Keratinocyte (primary cell): ENCODE results near the gene FLYWCH1. TPM values are rescaled to one million over a fixed set of nuclear protein-coding genes. Genes with fewer than 3 reads are reported as not detected.

Experiments
- DNase-seq: peaks from one replicate; pipeline ENCODE4 v3.0.0-alpha.2; 2011; ENCODE audit warnings: low read depth, missing footprints, low spot score
- FAIRE-seq: peaks from 2 replicates; lab custom pipeline; 2011; peaks lifted over from hg19 to GRCh38; lab: Jason Lieb, UNC
- H2AFZ ChIP-seq: 2 replicates; pipeline ENCODE4 v1.6.0; 2012; ENCODE audit warnings: low read length, control low read depth, inconsistent platforms; ENCODE audit not compliant: control insufficient read depth
- H3K27ac ChIP-seq: 2 replicates; pipeline ENCODE4 v1.5.1; 2011; ENCODE audit warnings: low read length; ENCODE audit not compliant: control insufficient read depth, insufficient read depth
- H3K27me3 ChIP-seq: 3 replicates; pipeline ENCODE4 v1.6.0; 2011; ENCODE audit warnings: low read length; ENCODE audit not compliant: control insufficient read depth, insufficient read depth; ENCODE audit errors: extremely low read depth
- H3K36me3 ChIP-seq, 2 experiments: 2 replicates in 1 of 2; 3 replicates in 1 of 2; pipeline ENCODE4 v1.5.1; 2011; ENCODE audit warnings: low read length in 2 of 2, mild to moderate bottlenecking in 1 of 2; ENCODE audit not compliant: control insufficient read depth in 2 of 2, insufficient read depth in 2 of 2; ENCODE audit errors: extremely low read depth in 1 of 2
- H3K4me1 ChIP-seq: 3 replicates; pipeline ENCODE4 v1.5.1; 2011; ENCODE audit warnings: low read length; ENCODE audit not compliant: control insufficient read depth, insufficient read depth; ENCODE audit errors: extremely low read depth
- H3K4me2 ChIP-seq: 3 replicates; pipeline ENCODE4 v1.6.0; 2011; ENCODE audit warnings: low read depth, low read length; ENCODE audit not compliant: control insufficient read depth, insufficient read depth; ENCODE audit errors: extremely low read depth
- H3K4me3 ChIP-seq, 3 experiments: fragments of 200-600 bp in 1 of 3; sonication (generic) in 1 of 3; 2 replicates in 2 of 3; 3 replicates in 1 of 3; pipeline ENCODE4 v1.5.1; 2011 to 2016; ENCODE audit warnings: low read length in 3 of 3, mild to moderate bottlenecking in 3 of 3, control low read depth in 2 of 3, inconsistent platforms in 1 of 3, low read depth in 1 of 3, mixed read lengths in 1 of 3, mixed run types in 1 of 3, moderate library complexity in 1 of 3; ENCODE audit not compliant: control insufficient read depth in 2 of 3, insufficient read depth in 2 of 3; ENCODE audit errors: extremely low read depth in 1 of 3
- H3K79me2 ChIP-seq: 2 replicates; pipeline ENCODE4 v1.6.0; 2012; ENCODE audit warnings: low read length; ENCODE audit not compliant: control insufficient read depth, insufficient read depth
- H3K9ac ChIP-seq: 3 replicates; pipeline ENCODE4 v1.6.0; 2011; ENCODE audit warnings: low read length; ENCODE audit not compliant: control insufficient read depth, insufficient read depth; ENCODE audit errors: extremely low read depth
- H3K9me1 ChIP-seq: 3 replicates; pipeline ENCODE4 v1.6.0; 2011; ENCODE audit warnings: low read length; ENCODE audit not compliant: control insufficient read depth, insufficient read depth; ENCODE audit errors: extremely low read depth
- H3K9me3 ChIP-seq: 2 replicates; pipeline ENCODE4 v1.5.1; 2012; ENCODE audit warnings: low read depth, low read length; ENCODE audit not compliant: control insufficient read depth
- H4K20me1 ChIP-seq: 3 replicates; pipeline ENCODE4 v1.6.0; 2011; ENCODE audit warnings: low read length; ENCODE audit not compliant: control insufficient read depth, insufficient read depth; ENCODE audit errors: extremely low read depth
- EZH2 ChIP-seq: IDR thresholded peaks from one replicate; pipeline ENCODE4 v1.6.1; 2012; ENCODE audit warnings: inconsistent platforms, mild to moderate bottlenecking, low read length, moderate library complexity
- dilution Hi-C: fragments of 300-500 bp; cut with MboI; formaldehyde crosslinking; loops from one replicate; pipeline ENCODE4 v1.7.0; 2020; ENCODE audit warnings: low sequenced_read_pairs; ENCODE audit not compliant: extremely low pct_ligation_motif_present
- polyA plus RNA-seq, 5 experiments: library from polyadenylated mRNA; depleted of rRNA in 3 of 5; stranded (reverse) in 3 of 5; stranded (forward) in 1 of 5; unstranded in 1 of 5; fragments of >200 nt; gene quantifications; 1 replicate in 1 of 5; 2 replicates in 3 of 5; 3 replicates in 1 of 5; pipeline versions ENCODE4 v1.2.1 to v1.2.3, GENCODE V29; 2011 to 2012; ENCODE audit warnings: missing spikeins in 2 of 5, low read depth in 1 of 5, low replicate concordance in 1 of 5
- TF ChIP-seq, protein P1 (sequence below), 3 experiments: IDR thresholded peaks in 1 of 3; conservative IDR thresholded peaks in 1 of 3; optimal IDR thresholded peaks in 1 of 3; 2 replicates in 2 of 3; 3 replicates in 1 of 3; pipeline versions ENCODE3 to v1.5.1; 2011; ENCODE audit warnings: low read length in 3 of 3, mild to moderate bottlenecking in 3 of 3, moderate library complexity in 2 of 3, control low read depth in 1 of 3, inconsistent platforms in 1 of 3; ENCODE audit not compliant: insufficient read depth in 2 of 3; ENCODE audit errors: extremely low read depth in 1 of 3

Gene FLYWCH1
- polyA plus RNA-seq, 1 donor (not counting 4 experiments of a cell fraction or from before 2014, with no cell fraction given), result 16.2 TPM

DNA sequence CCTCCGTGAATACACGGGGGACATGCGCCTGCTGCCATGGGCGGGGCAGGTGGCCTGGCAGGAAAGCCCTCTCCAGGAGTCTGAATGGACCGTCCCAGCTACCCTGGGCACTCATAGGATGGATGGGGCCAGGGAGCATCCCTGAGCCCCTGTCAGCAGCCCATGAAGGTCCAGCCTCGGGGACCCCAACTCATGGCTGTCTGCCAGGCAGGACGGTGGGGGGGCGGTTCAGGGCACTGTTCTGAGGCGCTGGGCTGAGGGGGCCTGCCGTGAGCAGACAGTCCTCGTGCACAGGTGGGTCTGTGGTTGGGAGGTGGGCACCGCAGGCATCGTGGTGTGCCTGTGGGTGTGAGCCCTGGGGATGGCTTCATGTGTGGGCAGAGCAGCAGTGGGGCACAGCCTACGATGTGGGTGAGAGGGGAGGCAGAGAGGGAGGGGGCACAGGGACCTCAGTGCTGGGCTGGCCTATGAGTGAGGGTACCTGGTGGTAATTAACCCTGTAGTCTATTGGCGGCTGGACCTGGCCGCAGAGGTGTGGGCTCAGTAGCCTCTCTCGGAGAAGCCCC is 75.0 kb downstream of the FLYWCH1 start:
- no peak for TF ChIP-seq EZH2
- TF ChIP-seq, protein P1, sequence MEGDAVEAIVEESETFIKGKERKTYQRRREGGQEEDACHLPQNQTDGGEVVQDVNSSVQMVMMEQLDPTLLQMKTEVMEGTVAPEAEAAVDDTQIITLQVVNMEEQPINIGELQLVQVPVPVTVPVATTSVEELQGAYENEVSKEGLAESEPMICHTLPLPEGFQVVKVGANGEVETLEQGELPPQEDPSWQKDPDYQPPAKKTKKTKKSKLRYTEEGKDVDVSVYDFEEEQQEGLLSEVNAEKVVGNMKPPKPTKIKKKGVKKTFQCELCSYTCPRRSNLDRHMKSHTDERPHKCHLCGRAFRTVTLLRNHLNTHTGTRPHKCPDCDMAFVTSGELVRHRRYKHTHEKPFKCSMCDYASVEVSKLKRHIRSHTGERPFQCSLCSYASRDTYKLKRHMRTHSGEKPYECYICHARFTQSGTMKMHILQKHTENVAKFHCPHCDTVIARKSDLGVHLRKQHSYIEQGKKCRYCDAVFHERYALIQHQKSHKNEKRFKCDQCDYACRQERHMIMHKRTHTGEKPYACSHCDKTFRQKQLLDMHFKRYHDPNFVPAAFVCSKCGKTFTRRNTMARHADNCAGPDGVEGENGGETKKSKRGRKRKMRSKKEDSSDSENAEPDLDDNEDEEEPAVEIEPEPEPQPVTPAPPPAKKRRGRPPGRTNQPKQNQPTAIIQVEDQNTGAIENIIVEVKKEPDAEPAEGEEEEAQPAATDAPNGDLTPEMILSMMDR (optimal IDR thresholded peaks at IDR 0.05 in 1 of 3, IDR thresholded peaks at IDR 0.05 in 1 of 3, conservative IDR thresholded peaks at IDR 0.05 in 1 of 3; ENCODE audit: extremely low read depth in 1 of 3, insufficient read depth in 2 of 3, low read length in 3 of 3), result no peak
- no peaks in the 10 kb centered on the region for H3K79me2 ChIP-seq
- no peaks in the 10 kb centered on the region for H4K20me1 ChIP-seq
- no peaks in the 10 kb centered on the region for H3K9me1 ChIP-seq
- no peaks in the 10 kb centered on the region for H3K27me3 ChIP-seq
- no peak for FAIRE-seq
- no peak overlapping the region for H3K27ac ChIP-seq
- H3K4me3 ChIP-seq, result no peak overlapping the region
- no peaks in the 10 kb centered on the region for H3K9me3 ChIP-seq
- H3K36me3 ChIP-seq, result no peaks in the 10 kb centered on the region
- H3K9ac ChIP-seq, result no peak overlapping the region
- H3K4me1 ChIP-seq, result peaks cover 26% of the 10 kb centered on the region
- DNase-seq, result no peak
- H3K4me2 ChIP-seq, result no peak overlapping the region
- dilution Hi-C loops, result no loop called here
- H2AFZ ChIP-seq, result no peak overlapping the region

DNA sequence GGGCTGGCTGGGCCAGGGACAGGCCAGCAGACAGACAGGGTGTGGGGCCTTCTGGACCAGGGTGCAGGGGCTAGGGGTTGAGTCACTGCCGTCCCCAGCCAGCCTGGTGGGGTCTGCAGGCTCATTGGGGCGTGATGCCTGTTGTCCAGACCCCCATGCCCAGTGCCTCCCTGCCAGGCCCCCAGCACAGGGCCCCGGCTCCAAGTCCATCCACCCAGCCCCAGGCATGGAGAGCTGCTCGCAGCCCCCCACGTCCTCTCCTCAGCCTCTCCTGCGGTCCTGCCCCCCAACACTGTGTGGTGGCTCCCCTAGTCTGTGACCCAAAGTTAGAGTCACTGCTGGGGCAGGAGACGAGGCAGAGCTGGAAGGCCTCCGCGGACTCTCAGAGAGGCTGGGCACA is 75.6 kb downstream of the FLYWCH1 start:
- TF ChIP-seq, protein P1 (optimal IDR thresholded peaks at IDR 0.05 in 1 of 3, IDR thresholded peaks at IDR 0.05 in 1 of 3, conservative IDR thresholded peaks at IDR 0.05 in 1 of 3; ENCODE audit: extremely low read depth in 1 of 3, insufficient read depth in 2 of 3, low read length in 3 of 3), result no peak
- no peak for TF ChIP-seq EZH2

More for the DNA sequence above, 75.6 kb downstream of the FLYWCH1 start:
- Histone ChIP-seq H3K79me2 (no peaks in the 10 kb centered on the region), H3K4me3 (no peak overlapping the region), H3K36me3 (no peaks in the 10 kb centered on the region), H3K9me3 (no peaks in the 10 kb centered on the region), H3K27ac (no peak overlapping the region), H3K9me1 (no peaks in the 10 kb centered on the region), H3K27me3 (no peaks in the 10 kb centered on the region), H2AFZ (no peak overlapping the region), H3K4me2 (no peak overlapping the region), H3K4me1 (peaks cover 29% of the 10 kb centered on the region), H4K20me1 (no peaks in the 10 kb centered on the region), H3K9ac (no peak overlapping the region)
- no peak for FAIRE-seq
- dilution Hi-C loops, result no loop called here
- no peak for DNase-seq
